ENCODE results near the gene PRR18.

PRR18 gene

DNA sequence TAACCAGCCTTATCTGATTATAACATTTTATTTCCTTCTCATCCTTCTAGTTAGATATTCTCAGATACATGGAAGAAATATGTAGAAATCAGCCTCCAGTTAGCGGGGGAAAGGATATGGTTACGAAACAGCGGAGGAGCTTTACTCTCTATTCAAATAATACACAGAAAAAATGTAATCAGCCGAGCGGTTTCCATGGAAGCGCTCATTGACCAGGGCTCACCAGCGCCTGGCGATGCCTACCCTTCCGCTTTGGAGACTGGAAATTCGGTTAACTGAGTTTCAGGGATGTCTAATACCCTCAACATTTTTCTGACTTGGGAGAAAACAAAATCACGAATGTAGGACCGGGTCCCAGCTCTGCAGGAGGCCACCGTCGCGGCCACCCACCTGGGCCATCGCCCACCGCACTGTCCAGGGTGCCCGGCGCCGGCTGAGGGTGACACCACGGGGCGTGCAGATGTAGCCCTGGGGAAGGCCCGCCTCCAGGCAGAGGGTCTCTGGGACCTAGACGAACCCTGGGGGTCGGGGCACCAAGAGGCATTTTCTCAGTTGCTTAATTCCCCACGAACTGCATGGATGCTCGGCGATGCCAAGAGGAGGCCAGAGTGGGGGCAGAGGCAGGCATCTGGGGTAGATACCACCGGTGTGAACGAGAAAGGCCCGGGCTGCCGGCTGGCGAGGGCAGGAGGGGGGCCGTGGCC, 1.7 kb downstream of the PRR18 start:
- no peak for DNase-seq (ENCODE audit: low read depth in 2 of 2)

DNA sequence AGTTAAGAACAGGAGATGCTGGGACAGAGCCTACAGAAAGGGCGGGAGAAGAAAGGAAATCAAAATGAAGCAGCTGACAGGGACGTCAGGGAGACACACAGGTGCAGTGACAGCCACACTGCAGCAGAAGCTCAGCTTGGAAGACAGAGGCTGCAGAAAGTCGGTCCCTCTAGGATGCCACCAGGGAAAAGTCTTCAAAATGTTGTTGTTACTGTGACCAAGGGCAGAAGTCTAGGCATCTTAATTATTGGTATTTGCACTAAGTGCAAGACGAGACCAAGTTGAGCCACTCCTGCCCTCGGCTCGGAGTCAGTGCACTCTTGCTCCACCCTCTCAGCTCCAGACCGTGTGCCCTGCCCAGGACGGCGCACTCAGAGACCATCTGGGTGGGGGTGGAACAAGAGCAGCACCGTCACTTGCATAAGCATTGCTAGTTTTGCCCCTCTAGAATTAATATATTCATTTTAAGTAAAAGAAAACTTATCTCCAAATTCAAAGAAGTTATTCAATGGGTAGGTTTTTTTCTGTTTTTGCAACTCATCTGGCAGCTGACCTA, 2.6 kb downstream of the PRR18 start:
- no peak for DNase-seq (ENCODE audit: low read depth in 2 of 2)

DNA sequence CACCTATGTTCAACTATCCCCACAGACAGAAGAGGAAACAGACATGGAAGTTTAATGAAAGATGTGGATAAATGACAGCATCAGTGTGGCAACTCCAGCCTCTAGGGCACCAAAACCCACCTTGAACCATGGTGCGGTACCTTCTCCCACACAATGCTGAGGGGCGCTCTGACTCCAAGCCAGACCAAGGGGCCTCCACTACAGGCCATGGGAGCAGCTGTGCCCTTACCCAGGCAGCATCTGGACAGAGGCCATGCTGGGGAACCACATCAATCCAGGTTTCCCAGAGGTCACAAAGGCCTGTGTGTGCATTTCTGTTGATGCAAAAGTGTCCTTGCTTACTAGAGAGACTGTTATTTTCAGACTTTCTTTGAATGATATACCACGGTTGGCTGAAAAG, 4.1 kb downstream of the PRR18 start:
- DNase-seq (ENCODE audit: low read depth in 2 of 2): no peak

DNA sequence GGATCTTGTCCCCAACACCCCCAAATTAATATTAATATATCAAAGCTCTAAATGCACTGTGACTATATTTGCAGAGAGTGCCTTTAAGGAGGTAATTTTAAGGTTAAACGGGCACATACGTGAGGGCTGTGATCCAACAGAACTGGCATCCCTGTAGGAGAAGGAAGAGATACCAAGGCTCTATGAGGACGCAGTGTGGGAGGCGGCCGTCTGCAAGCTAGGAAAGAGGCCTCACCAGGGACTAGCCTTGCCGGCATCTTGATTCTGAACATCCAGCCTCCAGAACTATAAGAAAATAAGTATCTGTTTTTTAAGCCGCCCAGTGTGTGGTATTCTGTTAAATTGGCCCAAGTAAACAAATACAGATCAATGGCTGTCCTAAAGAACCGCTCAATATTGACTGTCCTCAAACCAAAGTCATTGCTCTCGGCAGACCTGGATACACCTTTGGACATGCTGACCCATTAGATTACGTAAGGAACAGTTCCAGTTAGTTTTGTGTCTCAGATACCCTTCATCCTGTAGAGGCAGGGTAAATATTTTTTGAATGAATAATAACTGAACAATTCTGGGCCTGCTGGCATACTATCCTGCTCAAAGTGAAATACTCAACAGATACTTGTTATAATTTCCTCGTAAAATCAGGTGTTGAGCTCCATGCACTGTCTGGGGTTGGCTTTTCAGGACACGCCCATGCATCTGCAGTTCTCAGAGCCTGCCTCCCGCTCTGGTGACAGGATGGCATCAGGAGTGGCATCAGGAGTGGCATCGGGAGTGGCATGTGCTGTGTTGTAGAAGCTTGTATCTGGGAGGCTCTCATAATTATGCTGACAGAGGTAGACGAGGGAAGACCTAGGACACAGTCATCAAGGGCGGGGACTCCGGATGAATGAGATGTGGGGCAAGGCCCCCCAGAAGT, 6.3 kb downstream of the PRR18 start:
- DNase-seq (ENCODE audit: low read depth in 2 of 2): no peak

DNA sequence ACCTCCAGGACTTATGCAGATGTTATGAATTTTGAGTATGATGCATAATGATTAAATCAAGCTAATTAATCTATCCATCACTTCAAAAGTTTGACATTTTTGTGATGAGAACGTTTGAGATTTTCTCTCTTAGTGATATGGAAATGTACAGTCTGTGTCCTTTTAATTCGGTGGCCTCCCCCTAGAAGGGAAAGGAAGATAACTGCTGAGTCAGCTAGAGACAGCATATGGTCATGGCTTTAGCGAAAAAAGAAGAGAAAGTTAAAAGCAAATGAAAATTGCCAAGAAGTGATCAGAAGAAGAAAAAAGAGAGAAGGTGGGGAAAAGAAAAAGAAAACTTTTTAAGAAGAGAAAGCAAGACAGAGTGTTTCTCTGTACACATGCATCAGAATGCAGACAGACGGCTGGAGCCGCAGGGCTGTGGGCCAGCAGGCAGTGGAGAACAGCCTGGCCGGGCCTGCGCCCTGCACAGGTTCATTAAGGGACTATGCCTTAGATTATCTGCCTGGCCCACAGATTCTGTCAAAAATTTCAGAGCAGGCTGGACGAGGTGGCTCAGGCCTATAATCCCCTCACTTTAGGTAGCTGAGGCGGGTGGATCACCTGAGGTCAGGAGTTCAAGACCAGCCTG, 7.7 kb downstream of the PRR18 start:
- no peak for DNase-seq (ENCODE audit: low read depth in 2 of 2)

DNA sequence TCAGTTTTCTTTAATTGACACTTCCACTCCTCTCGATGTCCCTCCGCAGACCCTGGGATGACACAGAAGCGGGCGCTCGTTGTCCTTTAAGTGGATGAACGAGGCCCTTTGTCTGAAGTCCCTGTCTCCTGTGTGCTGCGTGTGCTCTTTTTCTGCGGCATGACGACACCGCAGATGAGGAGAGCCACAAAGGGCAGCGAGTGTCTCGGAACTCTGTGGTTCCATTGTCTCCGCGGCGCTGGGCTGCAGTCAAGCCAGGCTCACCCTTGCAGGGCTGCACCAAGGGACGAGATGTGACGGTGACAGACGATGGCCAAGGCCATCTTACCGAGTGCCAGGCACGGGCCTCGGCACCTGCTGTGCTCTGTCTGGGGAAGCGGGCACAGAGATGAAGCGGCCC, 10.6 kb downstream of the PRR18 start:
- no peak for DNase-seq (ENCODE audit: low read depth in 2 of 2)

DNA sequence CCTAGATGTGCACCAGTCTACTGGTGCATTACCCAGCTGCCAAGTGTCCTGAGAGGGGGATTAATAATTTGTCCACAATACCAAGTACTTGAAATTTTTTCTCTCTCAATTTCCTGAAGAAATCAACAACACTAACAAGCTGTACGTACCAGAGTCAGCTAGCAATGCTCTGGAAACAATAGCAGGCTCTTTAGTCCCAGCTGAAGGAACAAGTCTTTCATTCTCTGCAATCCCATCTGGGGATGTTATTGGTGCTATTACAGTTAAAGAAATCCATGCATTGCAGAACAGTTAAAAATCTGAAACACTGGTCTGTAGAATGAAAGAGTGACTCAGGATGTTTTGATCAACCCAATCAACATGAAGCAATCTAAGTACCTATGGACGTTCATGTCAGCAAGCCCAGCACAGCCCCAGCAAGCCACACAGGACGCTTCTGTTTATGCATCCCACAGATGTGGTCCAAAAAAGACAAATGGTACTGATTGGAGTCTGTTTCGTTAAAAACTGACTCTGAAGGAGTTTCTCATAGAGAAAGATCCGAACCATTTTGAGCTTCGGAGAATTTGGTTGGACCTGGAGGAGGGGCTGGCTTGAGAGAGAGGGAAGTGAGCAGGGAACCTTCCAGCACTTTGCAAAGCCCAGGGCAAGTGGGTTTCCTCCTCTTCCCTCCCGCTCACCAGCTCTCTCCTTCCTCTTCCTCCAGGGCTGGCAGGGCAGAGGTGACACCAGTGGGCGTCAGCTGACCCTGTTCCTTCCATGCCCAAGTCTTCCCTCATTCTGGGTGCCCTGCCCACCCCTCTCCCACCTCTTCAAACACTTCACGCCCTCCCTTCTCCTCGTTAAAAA, 11.9 kb downstream of the PRR18 start:
- no peak for DNase-seq (ENCODE audit: low read depth in 2 of 2)

DNA sequence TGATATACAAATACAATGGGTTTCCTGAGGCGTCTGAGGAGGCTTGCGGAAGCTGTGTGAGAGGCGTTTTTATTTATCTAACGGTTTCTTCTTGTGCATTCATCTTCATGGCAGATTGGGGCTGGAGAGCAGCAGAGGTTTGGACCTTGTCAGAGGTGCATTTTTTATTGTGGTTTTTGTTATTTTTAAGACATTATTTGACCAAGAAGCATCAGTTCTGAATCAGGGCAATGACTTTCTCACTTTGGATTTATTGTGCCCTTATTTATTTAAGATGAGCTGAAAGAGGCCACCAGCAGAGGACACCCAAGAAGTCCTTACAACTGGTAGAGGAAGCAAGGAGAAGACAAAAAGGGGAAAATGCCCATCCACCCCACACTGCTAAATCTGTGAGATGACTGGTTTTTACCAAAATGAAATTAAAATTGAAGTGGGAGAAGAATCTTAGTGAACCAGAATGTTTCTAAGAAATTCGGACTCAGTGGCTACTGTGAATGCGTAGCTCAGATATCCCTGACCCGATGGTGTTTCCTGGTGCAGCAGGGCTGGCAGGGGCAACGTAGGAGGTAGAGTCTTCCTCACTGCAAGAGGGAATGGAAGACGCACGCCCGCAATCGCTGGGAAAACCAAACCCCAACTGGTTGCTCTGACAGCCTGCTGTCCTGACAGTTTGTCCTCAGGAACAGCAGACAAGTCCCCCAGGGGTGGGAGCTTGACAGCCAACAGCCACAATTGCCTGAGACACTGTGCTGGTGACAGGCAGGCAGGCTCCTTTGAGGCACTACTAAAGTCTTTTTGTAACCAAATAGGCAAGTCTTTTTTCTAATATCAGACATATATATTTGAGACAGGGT, 14.2 kb downstream of the PRR18 start:
- DNase-seq (ENCODE audit: low read depth in 2 of 2): no peak

DNA sequence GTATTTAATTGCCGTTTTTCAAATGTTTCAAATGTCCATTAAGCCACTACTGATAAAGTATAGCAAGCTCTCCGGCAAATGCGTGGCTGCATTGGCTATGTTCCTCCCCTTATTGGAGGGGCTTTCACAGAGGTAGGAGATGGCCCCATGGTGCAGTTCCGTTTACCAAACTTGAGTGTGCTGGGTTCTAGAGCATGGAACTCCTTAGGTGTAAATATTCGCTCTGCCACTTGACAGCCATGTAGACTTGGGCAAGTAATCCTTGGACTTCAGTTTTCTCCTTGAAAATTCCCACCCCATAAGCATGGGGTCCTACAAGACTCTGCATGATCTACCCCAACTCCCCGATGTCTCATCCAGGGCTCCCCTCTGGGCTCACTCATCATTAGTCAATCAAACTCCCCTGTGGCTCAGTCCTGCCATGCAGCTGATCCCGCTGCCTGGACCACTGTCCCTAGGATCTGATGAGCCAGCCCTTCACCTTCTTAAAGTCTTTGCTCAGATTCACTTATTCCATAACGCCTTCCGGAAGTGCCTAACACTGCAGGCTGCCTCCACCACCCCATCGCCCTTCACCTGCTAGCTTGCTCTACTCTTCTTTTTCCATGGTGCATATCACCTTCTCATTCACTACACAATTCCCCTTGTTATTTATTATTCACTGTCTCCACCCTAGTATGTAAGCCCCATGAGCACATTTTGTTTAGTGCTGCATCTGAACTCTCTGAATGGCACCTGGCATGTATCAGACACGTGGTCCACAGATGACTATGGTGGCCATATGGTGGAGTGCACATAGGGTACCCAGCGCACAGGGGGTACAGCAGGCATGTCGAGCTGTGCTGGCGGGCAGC, 18.8 kb downstream of the PRR18 start:
- no peak for DNase-seq (ENCODE audit: low read depth in 2 of 2)

DNA sequence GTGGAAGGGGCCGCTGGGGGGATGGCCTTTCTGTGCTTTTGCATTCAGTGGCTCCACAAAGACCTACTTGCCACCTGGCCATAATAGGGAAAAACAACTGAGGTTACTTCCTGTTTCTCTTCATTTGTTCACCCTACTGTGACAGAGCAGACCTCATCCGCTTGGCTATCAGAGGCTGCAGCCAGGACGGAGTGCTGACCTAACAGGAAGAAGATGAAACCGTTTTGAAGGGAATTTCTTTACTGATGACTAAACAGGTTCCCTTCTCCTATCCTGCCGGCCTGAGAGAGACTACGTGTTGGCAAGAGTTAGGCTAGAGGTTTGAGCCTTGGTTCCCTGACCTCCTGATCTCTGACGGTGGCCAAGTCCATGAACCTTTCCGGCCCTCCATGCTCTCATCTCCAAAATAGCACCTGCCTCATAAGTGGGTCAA, 21.3 kb downstream of the PRR18 start:
- no peak for DNase-seq (ENCODE audit: low read depth in 2 of 2)

DNA sequence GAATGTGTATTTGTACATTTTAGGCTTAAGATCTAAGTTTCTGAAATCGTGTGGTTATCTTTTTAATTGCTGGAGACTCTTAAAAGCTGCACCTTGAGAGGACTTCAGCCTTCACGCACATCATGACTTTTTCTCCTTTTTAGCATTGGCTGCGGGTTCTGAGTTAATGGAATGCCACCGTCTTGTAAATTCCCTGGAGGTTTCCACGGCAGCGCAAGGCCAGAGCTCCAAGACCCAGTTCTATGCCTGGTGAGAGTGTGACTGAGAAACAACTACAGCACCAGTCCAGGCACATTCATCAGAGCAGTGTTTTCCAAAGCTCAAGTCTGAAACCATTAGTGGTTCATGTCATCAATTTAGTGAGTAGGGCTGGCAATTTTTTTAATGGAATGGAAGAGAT, 23.0 kb downstream of the PRR18 start:
- DNase-seq (ENCODE audit: low read depth in 2 of 2): no peak

DNA sequence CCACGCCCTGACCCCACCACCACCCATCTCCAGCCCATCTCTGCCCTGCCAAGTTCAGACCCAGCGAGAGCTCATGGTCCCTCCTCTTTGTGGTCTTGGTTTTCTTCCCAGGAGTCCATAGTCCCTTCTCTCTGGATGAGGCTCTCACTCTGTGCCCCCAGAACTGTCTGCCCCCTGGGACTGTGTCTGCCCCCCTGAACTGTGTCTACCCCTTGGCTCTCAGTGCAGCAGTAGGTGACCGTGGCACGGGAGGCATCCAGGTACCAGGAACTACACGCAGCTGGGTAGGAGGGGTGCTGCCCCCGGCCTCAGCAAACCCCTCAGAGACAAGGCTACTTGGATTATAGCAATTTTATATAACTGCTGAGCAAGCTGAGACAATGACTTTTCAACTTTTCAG, 23.6 kb downstream of the PRR18 start:
- DNase-seq (ENCODE audit: low read depth in 2 of 2): no peak

DNA sequence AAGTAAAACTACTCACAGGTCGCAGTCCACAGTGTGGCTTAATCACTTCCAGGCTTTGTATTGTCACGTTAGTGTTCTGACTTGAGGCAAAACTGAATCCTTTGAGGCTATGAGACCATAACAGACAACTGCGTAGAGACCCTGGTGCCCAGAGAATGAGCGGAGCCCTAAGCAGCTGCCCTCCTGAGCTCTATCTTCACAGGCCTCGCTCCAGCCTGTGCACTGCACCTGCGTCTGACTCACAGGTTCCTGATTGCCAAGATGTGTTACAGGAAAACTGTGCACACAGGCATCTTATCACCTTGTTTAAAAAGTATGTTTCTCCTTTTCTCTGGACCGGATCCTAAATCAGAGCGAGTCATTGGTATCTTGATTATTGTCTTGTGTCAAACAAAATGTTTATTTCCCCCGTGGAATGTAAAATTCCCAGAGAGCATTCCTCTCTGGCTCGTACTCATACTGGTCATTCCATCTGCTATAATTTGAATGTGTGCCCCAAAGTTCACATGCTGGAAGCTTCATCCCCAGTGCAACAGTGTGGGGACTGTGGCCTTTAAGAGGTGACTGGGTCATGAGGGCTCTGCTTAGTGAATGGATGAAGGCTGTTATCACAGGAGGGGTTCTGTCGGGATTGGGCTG, 25.7 kb downstream of the PRR18 start:
- no peak for DNase-seq (ENCODE audit: low read depth in 2 of 2)

DNA sequence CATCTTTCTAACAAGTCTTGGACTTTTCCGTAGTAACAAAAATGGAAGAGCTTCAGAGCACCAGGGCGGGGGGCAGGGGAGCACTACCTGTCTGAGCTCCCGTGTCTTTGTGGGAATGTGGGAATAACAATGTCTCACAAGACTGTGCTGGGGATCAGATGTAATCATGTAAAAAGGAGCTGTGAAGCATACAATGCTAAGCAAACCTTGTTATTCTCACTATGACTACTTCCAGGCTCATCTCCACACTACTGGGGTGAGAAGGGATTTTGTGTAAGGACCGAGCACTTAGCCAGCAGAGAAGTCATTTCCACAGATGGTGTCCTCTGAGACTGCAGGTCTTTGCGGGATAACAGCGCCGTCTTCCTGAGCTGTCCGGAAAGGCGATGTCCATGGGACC, 27.1 kb downstream of the PRR18 start:
- DNase-seq (ENCODE audit: low read depth in 2 of 2): no peak

DNA sequence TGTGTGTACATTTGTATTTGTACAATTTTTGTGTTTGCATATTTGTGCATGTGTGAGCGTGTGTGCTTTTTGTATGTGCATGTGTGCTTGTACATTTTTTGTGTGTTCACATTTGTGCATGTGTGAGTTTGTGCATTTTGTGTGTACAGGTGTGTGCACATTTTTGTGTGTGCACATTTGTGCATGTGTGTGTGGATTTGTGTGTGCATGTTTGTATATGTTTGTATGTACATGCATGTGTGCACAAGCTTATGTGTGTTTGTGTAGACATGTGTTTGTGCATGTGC, 28.9 kb downstream of the PRR18 start:
- DNase-seq (ENCODE audit: low read depth in 2 of 2): no peak

DNA sequence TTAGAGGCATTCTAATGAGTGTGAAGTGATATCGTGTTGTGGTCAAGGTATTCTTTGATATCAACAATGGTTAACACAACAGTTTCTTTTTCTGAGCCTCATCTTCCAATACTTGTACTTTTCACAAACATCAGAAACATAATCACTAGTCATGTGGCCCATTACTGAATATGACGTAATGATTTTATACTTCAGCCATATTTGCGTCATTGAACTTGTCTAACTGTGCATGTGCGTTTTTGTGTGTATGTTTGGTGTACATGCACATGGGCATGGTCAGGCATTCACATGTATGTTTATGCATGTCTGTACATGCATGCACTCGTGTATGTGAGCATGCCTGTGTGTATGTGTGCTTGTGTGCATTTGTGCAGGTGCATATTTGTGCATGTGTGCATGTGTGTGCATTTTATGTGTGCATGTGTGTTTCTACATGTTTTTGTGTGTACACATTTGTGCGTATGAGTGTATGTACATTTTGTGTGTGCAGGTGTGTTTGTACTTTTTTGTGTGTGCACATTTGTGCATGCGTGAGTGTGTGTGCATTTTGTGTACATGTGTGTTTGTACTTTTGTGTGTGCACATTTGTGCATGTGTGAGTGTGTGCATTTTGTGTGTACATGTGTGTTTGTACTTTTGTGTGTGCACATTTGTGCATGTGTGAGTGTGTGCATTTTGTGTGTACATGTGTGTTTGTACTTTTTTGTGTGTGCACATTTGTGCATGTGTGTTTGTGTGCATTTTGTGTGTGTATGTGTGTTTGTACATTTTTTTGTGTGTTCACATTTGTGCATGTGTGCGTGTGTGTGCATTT, 29.4 kb downstream of the PRR18 start:
- DNase-seq (ENCODE audit: low read depth in 2 of 2): no peak

DNA sequence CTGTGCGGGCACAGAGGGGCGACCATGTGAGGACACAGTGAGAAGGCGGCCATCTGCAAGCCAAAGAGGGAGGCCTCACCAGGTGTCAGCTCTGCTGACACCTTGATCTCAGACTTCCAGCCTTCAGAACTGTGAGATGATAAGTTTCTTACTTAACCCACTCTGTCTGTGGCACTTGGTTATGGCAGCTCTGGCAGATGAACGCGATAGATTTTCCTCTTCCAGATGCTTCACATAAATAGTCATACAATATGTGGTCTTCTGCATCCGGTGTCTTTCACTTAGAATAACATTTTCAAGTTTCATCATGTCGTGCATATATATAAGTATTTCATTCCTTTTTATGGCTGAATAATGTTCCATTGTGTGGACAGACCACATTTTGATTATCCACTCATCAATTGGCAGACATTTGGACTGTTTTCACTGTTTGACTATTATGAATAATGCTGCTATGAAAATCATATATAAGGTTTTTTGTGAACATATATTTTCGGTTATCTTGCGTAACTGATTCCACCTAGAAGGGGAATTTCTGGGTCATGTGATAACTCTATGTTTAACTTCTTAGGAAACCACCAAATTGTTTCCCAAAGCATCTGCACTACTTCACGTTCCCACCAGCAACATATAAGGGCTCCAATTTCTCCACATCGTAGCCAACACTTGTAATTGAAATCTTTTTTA, 30.2 kb downstream of the PRR18 start:
- DNase-seq (ENCODE audit: low read depth in 2 of 2): no peak

DNA sequence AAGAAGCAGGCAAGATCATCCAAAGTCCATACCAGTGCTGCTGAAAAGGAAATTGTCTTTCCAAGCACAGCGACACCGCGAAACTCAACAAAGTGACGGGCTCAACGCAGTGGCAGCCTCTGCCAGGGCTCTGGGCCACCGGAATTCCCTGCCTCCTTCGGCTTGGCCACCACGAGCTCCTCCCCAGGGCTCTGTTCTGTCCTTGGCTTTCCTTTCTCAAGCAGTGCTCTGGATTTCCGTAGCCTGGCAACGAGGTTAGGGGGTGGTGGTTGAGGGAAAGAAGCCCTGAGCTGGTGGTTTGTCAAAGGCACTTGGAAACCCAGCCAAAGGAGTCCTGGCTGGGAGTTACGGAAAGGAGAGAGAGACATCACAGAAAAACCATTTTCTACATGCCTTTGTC, 31.2 kb downstream of the PRR18 start:
- DNase-seq (ENCODE audit: low read depth in 2 of 2): no peak
